ENCODE results near the gene BPTF. TPM values are rescaled to one million over a fixed set of nuclear protein-coding genes. Genes with fewer than 3 reads are reported as not detected.
A peak's percentile ranks its signal among the peaks of the same experiment; 100 is the strongest.

The BPTF gene
- total and polyA plus RNA-seq, 2 of the 13 experiments (the other 11 are each of a cell fraction or from before 2014, with no cell fraction given) = 43.5 to 66.1 TPM

DNA sequence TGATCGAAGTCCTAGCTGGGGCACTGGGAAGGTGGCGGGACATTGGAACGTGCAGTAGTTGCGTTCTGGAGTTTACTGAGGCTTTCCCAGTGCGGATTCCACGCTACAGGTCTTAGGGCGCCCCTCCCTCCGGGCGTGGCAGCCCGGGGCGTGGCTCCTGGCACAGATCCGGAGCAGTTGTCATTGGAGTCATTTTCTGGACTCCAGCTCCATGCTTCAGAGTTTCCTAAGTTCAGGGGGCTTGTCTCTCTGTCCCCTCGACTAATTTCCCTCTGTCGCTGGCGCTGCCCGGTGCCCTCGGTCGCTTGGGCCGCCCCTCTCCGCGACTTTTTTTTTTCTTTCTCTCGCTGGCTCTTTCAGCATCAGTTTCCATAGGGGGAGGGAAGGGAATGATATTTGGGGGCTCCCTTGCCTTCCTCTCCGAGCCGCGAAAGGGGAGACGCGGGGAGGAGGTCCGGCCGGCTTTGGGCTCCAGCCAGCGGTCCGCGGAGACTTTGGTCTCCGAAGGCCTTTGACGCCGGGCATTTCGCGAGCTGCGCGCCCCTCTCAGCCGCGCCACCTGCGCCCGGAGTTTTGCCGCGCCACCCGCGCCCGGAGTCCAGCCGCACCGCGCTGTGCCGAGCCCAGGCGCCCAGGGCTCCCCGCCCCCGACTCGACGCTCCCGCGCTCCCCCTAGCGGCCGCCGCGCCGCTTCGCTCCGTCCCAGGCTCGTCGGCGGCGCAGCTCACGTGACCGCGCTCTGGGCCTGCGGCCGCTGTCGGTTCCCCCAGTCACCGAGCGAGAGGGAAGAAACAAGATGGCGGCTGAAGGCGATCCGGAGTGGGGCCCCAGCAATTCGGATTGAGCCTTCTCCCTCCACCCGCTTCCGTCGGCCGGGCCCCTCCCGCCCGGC is at the start of gene BPTF (continued):
- TF ChIP-seq TOPORS (CRISPR knock-in tag; IDR thresholded peaks at IDR 0.05) (0 out of 2 replicates have a peak, but pooled peaks have one; percentile 57), SMAD3 (CRISPR knock-in tag; IDR thresholded peaks at IDR 0.05) (peak; percentile 78), TBX3 (IDR thresholded peaks at IDR 0.05; ENCODE audit: borderline replicate concordance) (no peak), MTERF4 (CRISPR knock-in tag; IDR thresholded peaks at IDR 0.05) (peak; percentile 80; the same call in 1 of the 2 replicates), KDM2A (CRISPR knock-in tag; IDR thresholded peaks at IDR 0.05; ENCODE audit: borderline replicate concordance, low read depth) (peak; percentile 97), ZNF430 (CRISPR knock-in tag; IDR thresholded peaks at IDR 0.05) (peak; percentile 26), PBX2 (CRISPR knock-in tag; IDR thresholded peaks at IDR 0.05) (no peak), SIX1 (CRISPR knock-in tag; IDR thresholded peaks at IDR 0.05; ENCODE audit: borderline replicate concordance) (no peak), ELF3 (CRISPR knock-in tag; IDR thresholded peaks at IDR 0.05) (peak; percentile 91), ZNF124 (CRISPR knock-in tag; IDR thresholded peaks at IDR 0.05) (no peak), KMT2B (CRISPR knock-in tag; IDR thresholded peaks at IDR 0.05) (peak; percentile 78; the same call in 1 of the 2 replicates), GRHL1 (CRISPR knock-in tag; conservative IDR thresholded peaks at IDR 0.05) (no peak), FOXA3 (CRISPR knock-in tag; IDR thresholded peaks at IDR 0.05) (peak; percentile 77), ZFX (CRISPR knock-in tag; IDR thresholded peaks at IDR 0.05; ENCODE audit: low read depth) (peak; percentile 91), STAT5B (CRISPR knock-in tag; IDR thresholded peaks at IDR 0.05) (0 out of 2 replicates have a peak, but pooled peaks have one; percentile 30), TMF1 (CRISPR knock-in tag; IDR thresholded peaks at IDR 0.05; ENCODE audit: low read depth) (peak; percentile 94; the same call in 1 of the 2 replicates), ZNF343 (CRISPR knock-in tag; IDR thresholded peaks at IDR 0.05) (no peak), ZNF788 (CRISPR knock-in tag; IDR thresholded peaks at IDR 0.05; ENCODE audit: borderline replicate concordance) (peak; percentile 37; the same call in 1 of the 2 replicates), RAD21 (CRISPR knock-in tag; IDR thresholded peaks at IDR 0.05) (peak; percentile 89), CCAR2 (optimal IDR thresholded peaks at IDR 0.05; ENCODE audit: low read depth, low read length) (peak; percentile 52), ZMYM4 (CRISPR knock-in tag; IDR thresholded peaks at IDR 0.05) (peak; percentile 87), ZNF234 (CRISPR knock-in tag; conservative IDR thresholded peaks at IDR 0.05) (no peak)
- TF ChIP-seq, protein P1, sequence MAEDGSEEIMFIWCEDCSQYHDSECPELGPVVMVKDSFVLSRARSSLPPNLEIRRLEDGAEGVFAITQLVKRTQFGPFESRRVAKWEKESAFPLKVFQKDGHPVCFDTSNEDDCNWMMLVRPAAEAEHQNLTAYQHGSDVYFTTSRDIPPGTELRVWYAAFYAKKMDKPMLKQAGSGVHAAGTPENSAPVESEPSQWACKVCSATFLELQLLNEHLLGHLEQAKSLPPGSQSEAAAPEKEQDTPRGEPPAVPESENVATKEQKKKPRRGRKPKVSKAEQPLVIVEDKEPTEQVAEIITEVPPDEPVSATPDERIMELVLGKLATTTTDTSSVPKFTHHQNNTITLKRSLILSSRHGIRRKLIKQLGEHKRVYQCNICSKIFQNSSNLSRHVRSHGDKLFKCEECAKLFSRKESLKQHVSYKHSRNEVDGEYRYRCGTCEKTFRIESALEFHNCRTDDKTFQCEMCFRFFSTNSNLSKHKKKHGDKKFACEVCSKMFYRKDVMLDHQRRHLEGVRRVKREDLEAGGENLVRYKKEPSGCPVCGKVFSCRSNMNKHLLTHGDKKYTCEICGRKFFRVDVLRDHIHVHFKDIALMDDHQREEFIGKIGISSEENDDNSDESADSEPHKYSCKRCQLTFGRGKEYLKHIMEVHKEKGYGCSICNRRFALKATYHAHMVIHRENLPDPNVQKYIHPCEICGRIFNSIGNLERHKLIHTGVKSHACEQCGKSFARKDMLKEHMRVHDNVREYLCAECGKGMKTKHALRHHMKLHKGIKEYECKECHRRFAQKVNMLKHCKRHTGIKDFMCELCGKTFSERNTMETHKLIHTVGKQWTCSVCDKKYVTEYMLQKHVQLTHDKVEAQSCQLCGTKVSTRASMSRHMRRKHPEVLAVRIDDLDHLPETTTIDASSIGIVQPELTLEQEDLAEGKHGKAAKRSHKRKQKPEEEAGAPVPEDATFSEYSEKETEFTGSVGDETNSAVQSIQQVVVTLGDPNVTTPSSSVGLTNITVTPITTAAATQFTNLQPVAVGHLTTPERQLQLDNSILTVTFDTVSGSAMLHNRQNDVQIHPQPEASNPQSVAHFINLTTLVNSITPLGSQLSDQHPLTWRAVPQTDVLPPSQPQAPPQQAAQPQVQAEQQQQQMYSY (CRISPR knock-in tag; IDR thresholded peaks at IDR 0.05) = no peak

Data from HepG2 (cell line).